ENCODE measurements around the gene KCNJ8.
"Not testable (repeated sequence)": the region's sequence is repeated elsewhere in the genome, so short reads cannot be mapped to it uniquely, and the experiment has no call there.

KCNJ8 gene

GRCh38 chr12:21774358-21775132, at the start of gene KCNJ8:
Gene KCNJ8 (minus strand): TSS chr12:21774706. CDS start chr12:21773616, 1,090 bp downstream.
- no peak for DNase-seq

- no peak for DNase-seq
Measured at GRCh38 chr12:21823581-21823980, 49.1 kb upstream of the KCNJ8 start.

GRCh38 chr12:21819678-21820077, 45.2 kb upstream of the KCNJ8 start:
- no peak for DNase-seq

- no peak for DNase-seq
Measured at GRCh38 chr12:21819236-21819635, 44.7 kb upstream of the KCNJ8 start.

- DNase-seq: no peak
Measured at GRCh38 chr12:21818627-21819026, 44.1 kb upstream of the KCNJ8 start.

DNA sequence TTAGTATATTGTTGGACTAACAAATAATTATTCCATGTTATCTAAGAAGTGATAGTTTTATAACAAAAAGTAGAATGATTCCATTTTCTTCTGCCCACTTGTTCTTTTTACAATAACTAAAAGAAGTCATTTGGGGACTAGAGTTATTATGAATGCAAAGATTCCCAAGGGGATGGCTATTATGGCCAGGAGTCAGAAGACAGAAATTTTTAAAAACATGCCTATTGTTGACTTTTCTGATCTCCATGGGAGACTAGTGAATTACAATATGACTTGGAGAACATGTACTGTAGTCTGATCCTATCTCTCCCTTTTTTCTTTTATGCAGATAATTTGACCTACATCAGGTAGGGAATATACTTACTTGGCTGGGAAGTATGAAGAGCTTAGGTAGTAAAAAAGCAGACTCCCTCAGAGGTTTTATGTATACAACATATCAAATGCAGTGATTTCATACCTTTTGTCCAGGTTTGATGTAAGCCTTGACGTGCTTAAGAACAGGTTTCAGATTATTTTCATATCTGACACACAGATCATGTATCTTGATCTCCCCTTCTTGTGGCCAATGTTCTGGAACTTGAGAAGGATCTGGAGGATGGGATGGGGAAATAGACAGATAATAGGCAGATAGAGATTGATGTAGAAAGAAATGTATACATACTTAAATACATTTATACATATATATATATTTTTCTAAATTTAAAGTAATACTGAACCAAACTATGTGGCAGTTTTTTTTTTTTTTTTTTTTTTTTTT, 41.0 kb upstream of the KCNJ8 start:
- DNase-seq: no peak

DNA sequence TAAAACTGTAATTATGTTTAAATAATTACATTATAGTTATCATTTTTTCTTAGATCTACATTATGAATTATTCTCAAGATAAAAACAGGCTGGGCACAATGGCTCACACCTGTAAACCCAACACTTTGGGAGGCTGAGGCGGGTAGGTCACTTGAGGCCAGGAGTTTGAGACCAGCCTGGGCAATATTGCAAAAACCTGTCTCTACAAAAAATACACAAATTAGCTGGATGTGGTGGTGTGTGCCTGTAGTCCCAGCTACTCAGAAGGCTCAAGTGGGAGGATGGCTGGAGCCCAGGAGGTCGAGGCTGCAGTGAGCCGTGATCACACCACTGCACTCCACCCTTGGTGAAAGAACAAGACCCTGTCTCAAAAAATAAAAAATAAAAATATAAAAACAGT, 40.3 kb upstream of the KCNJ8 start:
- no peak for DNase-seq

- DNase-seq: no peak
Measured at GRCh38 chr12:21814327-21814726, 39.8 kb upstream of the KCNJ8 start.

DNA sequence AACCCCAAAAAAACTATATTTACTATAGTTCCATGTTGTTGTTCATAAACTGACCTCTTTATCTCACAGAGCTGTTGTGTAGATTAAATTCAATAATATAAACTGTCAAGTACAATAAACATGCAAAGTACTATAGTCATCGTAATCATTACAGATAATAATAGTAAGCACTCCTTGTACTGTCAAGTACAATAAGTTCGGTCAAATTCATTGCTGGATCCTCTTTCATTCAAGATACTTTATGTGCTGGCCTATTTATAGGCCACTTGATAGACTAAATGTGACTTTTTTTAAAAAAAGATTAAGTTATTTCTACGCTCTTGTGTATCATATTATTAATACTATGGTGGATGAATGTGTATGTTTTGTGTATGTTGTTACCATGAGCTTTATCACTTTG, 39.2 kb upstream of the KCNJ8 start:
- no peak for DNase-seq

GRCh38 chr12:21813125-21813524, 38.6 kb upstream of the KCNJ8 start:
- DNase-seq: no peak

- not testable (repeated sequence) for DNase-seq
Measured at GRCh38 chr12:21812340-21812739, 37.8 kb upstream of the KCNJ8 start.

- no peak for DNase-seq
Measured at GRCh38 chr12:21809100-21809499, 34.6 kb upstream of the KCNJ8 start.

GRCh38 chr12:21806255-21806654, 31.7 kb upstream of the KCNJ8 start:
- DNase-seq: no peak

DNA sequence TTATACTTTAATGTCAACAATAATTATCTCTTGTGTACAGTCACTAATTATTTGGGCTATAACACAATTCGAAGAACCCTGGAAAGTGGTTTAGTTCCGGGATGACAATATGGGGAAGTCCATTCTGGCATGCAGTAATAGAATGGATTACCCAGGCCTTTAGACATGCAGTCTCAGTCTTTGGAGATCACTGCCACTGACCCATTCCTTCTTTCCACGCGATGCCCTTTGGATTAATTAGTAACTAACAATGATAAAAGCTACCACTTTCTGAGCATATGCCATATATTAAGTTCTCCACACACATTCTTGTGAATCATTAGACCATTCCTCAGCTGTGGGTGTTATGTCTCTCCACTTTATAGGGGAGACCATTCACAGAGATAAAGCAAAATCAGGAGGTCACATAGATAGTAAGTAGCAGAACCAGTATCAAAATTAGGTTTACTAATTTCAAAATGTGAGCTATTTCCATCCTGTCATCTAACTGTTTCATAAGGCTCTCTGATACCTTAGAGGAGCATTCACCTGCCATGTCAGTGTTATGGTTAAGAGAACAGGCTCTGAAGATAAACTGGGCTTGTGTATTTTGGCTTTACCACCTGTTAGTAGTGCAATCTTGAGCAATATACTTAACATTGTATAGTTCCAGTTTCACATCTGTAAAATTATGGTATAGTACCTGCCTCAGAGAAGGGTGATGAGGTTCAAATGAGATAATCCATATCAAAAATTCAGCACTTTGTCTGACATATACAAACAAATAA, 27.2 kb upstream of the KCNJ8 start:
- DNase-seq: no peak

GRCh38 chr12:21800011-21800410, 25.5 kb upstream of the KCNJ8 start:
- no peak for DNase-seq

- DNase-seq: no peak
Measured at GRCh38 chr12:21797539-21797938, 23.0 kb upstream of the KCNJ8 start.

DNA sequence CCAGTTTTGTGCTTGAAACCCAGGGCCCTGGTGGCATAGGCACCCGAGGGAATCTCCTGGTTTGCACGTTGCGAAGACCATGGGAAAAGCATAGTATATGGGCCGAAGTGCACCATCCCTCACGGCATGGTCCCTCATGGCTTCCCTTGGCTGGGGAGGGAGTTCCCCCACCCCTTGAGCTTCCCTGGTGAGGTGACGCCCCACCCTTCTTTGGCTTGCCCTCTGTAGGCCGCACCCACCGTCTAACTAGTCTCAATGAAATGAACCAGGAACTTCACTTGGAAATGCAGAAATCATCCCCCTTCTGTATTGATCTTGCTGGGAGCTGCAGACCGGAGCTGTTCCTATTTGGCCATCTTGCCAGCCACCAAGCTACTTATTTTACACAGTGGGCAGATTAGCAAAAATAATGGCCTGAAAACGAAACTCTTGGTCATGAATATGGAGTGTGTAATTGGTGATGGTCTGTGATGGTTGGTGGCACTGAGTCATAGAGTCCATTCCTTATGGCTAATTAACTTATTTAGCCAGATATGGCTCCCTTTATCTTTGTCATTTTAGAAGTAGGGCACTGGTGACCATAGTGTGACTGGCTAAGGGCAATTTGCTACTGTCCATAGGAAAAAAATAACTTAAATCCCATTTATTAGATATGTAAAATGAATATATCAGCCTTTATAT, 21.3 kb upstream of the KCNJ8 start:
- no peak for DNase-seq

- DNase-seq: not testable (repeated sequence)
Measured at GRCh38 chr12:21794807-21795595, 20.5 kb upstream of the KCNJ8 start.

GRCh38 chr12:21789687-21790086, 15.2 kb upstream of the KCNJ8 start:
- DNase-seq: not testable (repeated sequence)

GRCh38 chr12:21788089-21788983, 13.8 kb upstream of the KCNJ8 start:
- no peak for DNase-seq

DNA sequence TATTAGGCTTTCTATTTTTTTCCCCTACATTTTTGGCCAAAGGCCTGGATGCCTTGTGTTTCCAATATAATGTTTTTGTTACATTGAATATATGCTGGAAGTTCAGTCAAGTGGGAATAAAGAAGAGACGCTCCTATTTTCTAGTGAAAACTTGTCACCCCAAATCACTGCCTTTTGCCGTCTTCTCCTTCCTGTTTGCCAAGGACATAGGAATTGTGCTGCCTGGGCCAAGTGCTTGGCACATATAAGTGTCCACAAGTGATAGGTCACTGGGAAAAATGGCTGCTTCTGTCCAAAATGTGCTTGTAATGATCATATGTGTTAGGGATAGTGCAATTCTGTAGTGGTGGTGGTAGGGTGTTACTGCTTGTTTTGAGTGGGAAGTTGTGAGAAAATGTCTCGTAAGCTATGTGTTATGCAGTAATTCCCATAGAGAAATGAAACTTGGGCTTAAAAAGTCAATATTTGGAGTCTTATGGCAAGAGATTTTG, 11.6 kb upstream of the KCNJ8 start:
- DNase-seq: no peak

Data from NCI-H187 (cell line).